Esophagus muscularis mucosa (tissue), 4 donors: ENCODE data around the gene IZUMO4. TPM values are rescaled to one million over a fixed set of nuclear protein-coding genes. Genes with fewer than 3 reads are reported as not detected.

Source experiments
- DNase-seq: peaks from one replicate; pipeline ENCODE4 v3.0.0-alpha.2; 2017; ENCODE audit errors: extremely low spot score
- H3K27ac ChIP-seq, 4 donors: fragments of 200-600 bp; sonication (generic); replicated peaks in 1 of 4; 1 replicate in 3 of 4; 2 replicates in 1 of 4; pipeline ENCODE4 v1.5.1; 2016 to 2019; ENCODE audit warnings: mild to moderate bottlenecking in 1 of 4
- H3K27me3 ChIP-seq, 4 donors: fragments of 200-600 bp; sonication (generic); one replicate each; pipeline versions ENCODE4 v1.5.1 to v1.6.0; 2016 to 2019
- H3K36me3 ChIP-seq, 4 donors: fragments of 200-600 bp; sonication (generic); one replicate each; pipeline ENCODE4 v1.5.1; 2016 to 2019
- H3K4me1 ChIP-seq, 4 donors: fragments of 200-600 bp; sonication (generic); one replicate each; pipeline ENCODE4 v1.5.1; 2016 to 2019
- H3K4me3 ChIP-seq, 4 donors: fragments of 200-600 bp; sonication (generic); 1 replicate in 2 of 4; 2 replicates in 2 of 4; pipeline ENCODE4 v1.5.1; 2016 to 2019; ENCODE audit warnings: mild to moderate bottlenecking in 4 of 4, moderate library complexity in 1 of 4
- H3K9me3 ChIP-seq, 4 donors: fragments of 200-600 bp; sonication (generic); 1 replicate in 3 of 4; 2 replicates in 1 of 4; pipeline ENCODE4 v1.5.1; 2016 to 2019
- CTCF ChIP-seq, 3 experiments: fragments of 200-600 bp in 2 of 3; fragments of 450-650 bp in 1 of 3; sonication (generic) in 2 of 3; IDR thresholded peaks; one replicate each; pipeline ENCODE4 v1.5.1; 2017 to 2019; ENCODE audit warnings: antibody characterized with exemption in 3 of 3, mild to moderate bottlenecking in 2 of 3, moderate library complexity in 1 of 3
- EP300 ChIP-seq: sonication (generic); formaldehyde crosslinking; IDR thresholded peaks from one replicate; pipeline ENCODE4 v1.6.1; 2017; ENCODE audit warnings: antibody characterized with exemption
- POLR2A ChIP-seq: fragments of 450-650 bp; IDR thresholded peaks from one replicate; pipeline ENCODE4 v1.6.1; 2017; ENCODE audit warnings: antibody characterized with exemption, moderate library complexity, mild to moderate bottlenecking, low read depth
- POLR2AphosphoS5 ChIP-seq, 2 donors: sonication (generic); formaldehyde crosslinking; IDR thresholded peaks; one replicate each; pipeline ENCODE4 v1.6.1; 2017; ENCODE audit warnings: antibody characterized with exemption in 2 of 2
- WGBS: methylation state at CpG from one replicate; pipeline ENCODE4 v1.1.5; 2018; 5-methylcytosine and 5-hydroxymethylcytosine counted together
- intact Hi-C: fragments of 100-400 bp; cut with DNase I; formaldehyde crosslinking; loops from one replicate; pipeline ENCODE4 v1.15.1; 2023
- total RNA-seq, 4 donors: library from RNA; depleted of rRNA; stranded (reverse); fragments of >200 nt; gene quantifications; one replicate each; pipeline versions ENCODE4 v1.1.0 to v1.2.1, GENCODE V29; 2016

Gene IZUMO4
- total RNA-seq, 4 donors from 2014 or later, result 1.9 to 6.0 (median 3.9) TPM

- H3K9me3 ChIP-seq, result no peaks in the 10 kb centered on the region
- intact Hi-C loops, result no loop called here
- peaks cover 78 to 98% (median 96%) of the 10 kb centered on the region in 4 donors for H3K36me3 ChIP-seq
- TF ChIP-seq POLR2AphosphoS5 (IDR thresholded peaks at IDR 0.05), result no peak
- DNase-seq, result no peak
- WGBS, result 93% methylated on average over 14 of the region's 31 CpGs
- H3K4me3 ChIP-seq, result no peak overlapping the region
- H3K27ac ChIP-seq, result no peak overlapping the region
- H3K27me3 ChIP-seq, result no peaks in the 10 kb centered on the region
- no peaks in the 10 kb centered on the region for H3K4me1 ChIP-seq
These were observed 12.5 kb downstream of the IZUMO4 start for GRCh38 chr19:2109046-2109864.

- Histone ChIP-seq H3K27me3 (no peaks in the 10 kb centered on the region), H3K9me3 (no peaks in the 10 kb centered on the region), H3K36me3 (peaks cover 89 to 100% (median 100%) of the 10 kb centered on the region in 4 donors), H3K4me3 (no peak overlapping the region), H3K4me1 (no peaks in the 10 kb centered on the region), H3K27ac (no peak overlapping the region)
- 90% methylated on average over 5 of the region's 13 CpGs for WGBS
- no peak for DNase-seq
- no peak for TF ChIP-seq POLR2AphosphoS5 (IDR thresholded peaks at IDR 0.05)
- no peak for TF ChIP-seq POLR2A
- no peak for TF ChIP-seq CTCF (IDR thresholded peaks at IDR 0.05)
- intact Hi-C loops, result no loop called here
These were observed 14.1 kb downstream of the IZUMO4 start for GRCh38 chr19:2110822-2111221.

GRCh38 chr19:2111425-2111824 lies 14.7 kb downstream of the IZUMO4 start:
- no peak for DNase-seq
- Histone ChIP-seq H3K4me1 (no peaks in the 10 kb centered on the region), H3K4me3 (no peak overlapping the region), H3K27me3 (no peaks in the 10 kb centered on the region), H3K9me3 (no peaks in the 10 kb centered on the region), H3K27ac (no peak overlapping the region), H3K36me3 (peaks cover 89 to 100% (median 100%) of the 10 kb centered on the region in 4 donors)
- intact Hi-C loops, result no loop called here
- 96% methylated on average over 22 of the region's 22 CpGs for WGBS
- TF ChIP-seq CTCF (IDR thresholded peaks at IDR 0.05), result no peak
- no peak for TF ChIP-seq POLR2AphosphoS5 (IDR thresholded peaks at IDR 0.05)
- no peak for TF ChIP-seq POLR2A
- TF ChIP-seq EP300, result no peak

- 88% methylated on average over 20 of the region's 20 CpGs for WGBS
- no peak for DNase-seq
These were observed 15.2 kb downstream of the IZUMO4 start for GRCh38 chr19:2111886-2112285.

More at GRCh38 chr19:2111886-2112285, 15.2 kb downstream of the IZUMO4 start:
- intact Hi-C loops, result no loop called here
- Histone ChIP-seq H3K9me3 (no peaks in the 10 kb centered on the region), H3K4me3 (no peak overlapping the region), H3K27me3 (no peaks in the 10 kb centered on the region), H3K36me3 (peaks cover 92 to 100% (median 100%) of the 10 kb centered on the region in 4 donors), H3K4me1 (no peaks in the 10 kb centered on the region), H3K27ac (no peak overlapping the region)
- no peak for TF ChIP-seq CTCF (IDR thresholded peaks at IDR 0.05)
- TF ChIP-seq EP300, result no peak
- no peak for TF ChIP-seq POLR2AphosphoS5 (IDR thresholded peaks at IDR 0.05)
- TF ChIP-seq POLR2A, result no peak
